Endothelial cell of hepatic sinusoid (primary cell): ENCODE results near the gene ARRDC1.
"Not testable (repeated sequence)": the region's sequence is repeated elsewhere in the genome, so short reads cannot be mapped to it uniquely, and the experiment has no call there.

ENCODE experiments used
- in situ Hi-C: cut with HindIII; loops from 2 replicates; pipeline ENCODE4 v1.10.0; 2017; ENCODE audit warnings: low sequenced_read_pairs

Gene ARRDC1, protein sequence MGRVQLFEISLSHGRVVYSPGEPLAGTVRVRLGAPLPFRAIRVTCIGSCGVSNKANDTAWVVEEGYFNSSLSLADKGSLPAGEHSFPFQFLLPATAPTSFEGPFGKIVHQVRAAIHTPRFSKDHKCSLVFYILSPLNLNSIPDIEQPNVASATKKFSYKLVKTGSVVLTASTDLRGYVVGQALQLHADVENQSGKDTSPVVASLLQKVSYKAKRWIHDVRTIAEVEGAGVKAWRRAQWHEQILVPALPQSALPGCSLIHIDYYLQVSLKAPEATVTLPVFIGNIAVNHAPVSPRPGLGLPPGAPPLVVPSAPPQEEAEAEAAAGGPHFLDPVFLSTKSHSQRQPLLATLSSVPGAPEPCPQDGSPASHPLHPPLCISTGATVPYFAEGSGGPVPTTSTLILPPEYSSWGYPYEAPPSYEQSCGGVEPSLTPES

DNA sequence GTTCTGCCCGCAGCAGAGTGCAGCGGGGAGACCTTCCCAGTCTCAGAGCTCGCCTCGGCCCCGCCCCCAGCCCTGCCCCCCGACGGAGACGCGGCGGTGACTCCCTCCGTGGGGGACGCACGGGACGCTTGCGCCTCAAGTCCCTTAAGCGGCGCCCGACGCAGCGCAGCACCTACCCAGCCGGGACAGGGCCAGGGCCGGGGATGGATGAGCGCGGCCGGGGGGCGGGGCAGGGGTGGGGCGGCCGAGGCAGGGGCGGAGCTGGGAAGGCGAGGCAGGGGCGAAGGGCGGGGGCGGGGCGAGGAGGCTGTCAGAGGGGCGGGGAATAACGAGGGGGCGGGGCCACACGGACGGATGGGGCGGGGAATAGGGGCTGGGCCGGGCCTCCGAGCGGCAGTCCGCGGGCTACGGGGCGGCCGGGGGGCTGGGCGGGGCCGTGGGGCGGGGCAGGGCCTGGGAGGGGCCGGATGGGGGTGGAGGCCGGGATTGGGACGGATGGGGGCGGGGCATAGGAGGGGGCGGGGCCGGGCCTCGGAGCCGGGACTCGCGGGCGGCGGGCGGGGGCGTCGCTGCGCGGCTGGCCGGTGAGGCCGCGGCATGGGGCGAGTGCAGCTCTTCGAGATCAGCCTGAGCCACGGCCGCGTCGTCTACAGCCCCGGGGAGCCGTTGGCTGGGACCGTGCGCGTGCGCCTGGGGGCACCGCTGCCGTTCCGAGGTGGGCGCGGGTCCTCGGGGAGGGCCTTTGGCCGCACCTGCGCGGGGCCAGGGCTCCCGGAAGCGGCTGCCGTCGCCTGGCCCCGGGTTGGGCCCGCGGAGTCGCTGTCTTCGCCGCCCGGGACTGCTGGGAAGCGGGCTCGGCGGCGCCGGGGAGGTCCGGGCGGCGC is at the start of gene ARRDC1:
TSS of gene ARRDC1 (plus strand) at position 566 of the 884 bp plus-strand sequence. CDS start at position 598, 32 bp downstream.
- in situ Hi-C loops, result no loop called here

DNA sequence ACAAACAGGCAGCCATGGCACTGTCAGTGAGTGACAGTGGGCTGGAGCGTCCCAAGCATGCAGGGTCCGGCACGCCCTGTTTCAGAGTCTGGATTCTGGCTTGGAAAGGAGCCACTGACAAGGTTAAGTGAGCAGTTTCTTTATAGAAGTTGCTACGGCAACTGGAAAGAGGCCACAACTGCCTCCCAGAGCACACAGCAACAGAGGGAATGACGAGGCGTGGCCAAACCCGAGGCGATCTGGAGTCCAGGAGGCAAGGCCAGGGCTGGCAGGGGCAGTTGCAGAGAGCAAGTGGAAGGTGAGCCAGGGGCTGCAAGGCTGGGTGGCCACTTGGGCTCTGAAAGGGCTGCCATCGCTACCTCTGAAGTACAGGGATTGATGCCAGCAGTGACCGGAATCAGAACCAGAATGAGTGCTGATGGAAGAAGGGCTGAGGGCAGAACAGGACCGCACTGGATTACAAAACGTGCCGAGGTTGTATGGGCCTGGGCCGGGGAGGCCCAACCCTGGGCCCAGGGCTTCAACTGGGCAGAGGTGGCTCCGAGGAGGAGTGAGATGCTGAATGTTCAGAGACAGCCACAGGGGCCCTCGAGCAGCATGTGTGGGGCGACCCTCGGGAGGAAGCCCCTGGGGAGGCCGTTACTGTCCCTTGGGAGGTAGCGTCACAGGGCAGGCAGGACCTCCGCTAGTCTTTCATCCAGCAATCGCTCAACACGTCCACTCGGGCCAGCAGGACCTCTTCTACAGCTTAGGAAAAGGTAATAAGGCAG is 49.2 kb upstream of the ARRDC1 start:
- in situ Hi-C loops, result no loop called here

DNA sequence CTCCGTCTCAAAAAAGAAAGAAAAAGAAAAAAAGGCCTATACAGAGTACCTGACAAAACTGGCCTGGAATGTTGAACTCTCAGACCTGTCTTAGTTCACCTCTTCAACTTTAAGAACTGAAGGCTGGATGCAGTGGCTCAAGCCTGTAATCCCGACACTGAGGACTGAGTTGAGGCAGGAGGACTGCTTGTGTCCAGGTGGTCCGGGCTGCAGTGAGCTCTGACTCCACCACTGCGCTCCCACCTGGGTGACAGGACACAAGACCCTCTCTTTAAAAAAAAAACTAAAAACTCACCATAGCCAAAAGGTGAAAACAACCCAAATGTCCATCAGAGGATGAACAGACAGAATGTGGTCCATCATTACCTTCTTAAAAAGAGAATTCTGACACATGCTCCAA is 47.4 kb upstream of the ARRDC1 start:
- in situ Hi-C loops, result no loop called here

DNA sequence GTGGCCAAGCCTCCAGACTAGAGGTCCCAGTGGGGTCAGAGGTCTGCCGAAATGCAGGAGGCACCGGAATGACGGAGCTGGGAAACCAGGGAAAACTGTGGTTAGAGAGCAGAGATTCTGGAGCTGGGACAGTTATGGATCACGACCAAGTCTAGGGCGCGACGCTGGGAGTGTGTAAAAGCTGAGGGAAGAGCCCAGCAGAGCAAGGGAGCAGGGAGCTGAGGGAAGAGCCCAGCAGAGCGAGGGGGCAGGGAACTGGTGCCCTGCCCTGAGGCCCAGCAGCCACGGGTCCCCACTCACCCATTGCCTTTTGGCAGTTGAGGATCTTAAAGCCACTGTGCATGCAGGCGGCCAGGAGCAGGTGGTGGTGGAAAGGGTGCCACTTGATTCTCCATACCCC is 41.4 kb upstream of the ARRDC1 start:
- in situ Hi-C loops, result no loop called here

DNA sequence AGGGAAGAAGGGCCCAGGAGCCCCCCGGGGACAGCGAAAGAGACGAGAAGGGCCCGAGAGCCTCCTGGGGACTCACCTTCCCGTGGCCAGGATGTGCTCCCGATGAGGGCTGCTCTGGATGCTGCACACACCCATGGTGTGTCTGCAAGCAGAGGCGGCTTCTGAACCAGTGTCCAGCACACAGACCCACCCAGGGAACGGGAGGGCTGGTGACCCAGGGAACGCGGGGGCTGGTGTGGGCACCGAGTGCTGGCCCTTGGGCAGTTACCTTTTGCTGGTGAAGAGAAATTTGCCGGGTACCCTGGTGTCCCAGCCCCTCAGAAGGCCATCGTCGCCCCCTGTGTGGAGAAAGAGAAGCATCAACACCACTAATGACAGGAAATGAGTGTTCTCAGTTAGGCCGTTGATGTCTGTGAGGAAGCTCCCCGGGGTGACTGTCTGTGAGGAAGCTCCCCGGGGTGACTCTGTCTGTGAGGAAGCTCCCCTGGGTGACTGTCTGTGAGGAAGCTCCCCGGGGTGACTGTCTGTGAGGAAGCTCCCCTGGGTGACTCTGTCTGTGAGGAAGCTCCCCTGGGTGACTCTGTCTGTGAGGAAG is 40.6 kb upstream of the ARRDC1 start:
- in situ Hi-C loops, result no loop called here

DNA sequence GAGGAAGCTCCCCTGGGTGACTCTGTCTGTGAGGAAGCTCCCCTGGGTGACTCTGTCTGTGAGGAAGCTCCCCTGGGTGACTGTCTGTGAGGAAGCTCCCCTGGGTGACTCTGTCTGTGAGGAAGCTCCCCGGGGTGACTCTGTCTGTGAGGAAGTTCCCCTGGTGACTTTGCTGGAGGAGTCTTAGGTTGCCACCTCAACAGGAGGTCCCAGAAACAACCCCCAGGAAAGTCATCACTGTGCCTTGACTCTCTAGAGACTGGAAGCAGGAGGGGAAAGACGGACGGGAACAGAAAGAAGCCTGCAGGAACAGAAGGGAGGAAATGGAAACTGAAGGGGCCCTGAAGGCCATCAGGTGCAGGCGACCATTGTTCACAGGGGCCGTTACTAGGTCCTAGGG is 37.0 kb upstream of the ARRDC1 start:
- in situ Hi-C loops, result not testable (repeated sequence)

DNA sequence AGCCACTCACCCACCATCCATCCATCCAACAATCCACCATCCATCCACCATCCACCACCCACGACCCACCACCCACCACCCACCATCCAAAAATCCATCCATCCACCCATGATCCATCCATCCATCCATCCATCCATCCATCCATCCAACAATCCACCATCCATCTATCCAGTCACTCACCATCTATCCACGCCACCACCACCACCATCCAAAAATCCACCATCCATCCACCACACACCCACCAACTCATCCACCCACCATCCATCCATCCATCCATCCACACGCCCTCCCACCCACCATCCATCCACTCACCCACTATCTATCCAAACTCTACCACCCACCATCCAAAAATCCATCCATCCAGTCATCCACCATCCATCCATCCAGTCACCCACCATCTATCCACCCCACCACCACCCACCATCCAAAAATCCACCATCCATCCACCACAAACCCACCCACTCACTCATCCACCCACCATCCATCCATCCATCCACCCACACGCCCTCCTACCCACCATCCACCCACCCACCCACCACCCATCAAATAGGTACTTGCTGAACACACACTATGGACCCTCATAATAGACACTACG is 35.8 kb upstream of the ARRDC1 start:
- in situ Hi-C loops, result no loop called here

DNA sequence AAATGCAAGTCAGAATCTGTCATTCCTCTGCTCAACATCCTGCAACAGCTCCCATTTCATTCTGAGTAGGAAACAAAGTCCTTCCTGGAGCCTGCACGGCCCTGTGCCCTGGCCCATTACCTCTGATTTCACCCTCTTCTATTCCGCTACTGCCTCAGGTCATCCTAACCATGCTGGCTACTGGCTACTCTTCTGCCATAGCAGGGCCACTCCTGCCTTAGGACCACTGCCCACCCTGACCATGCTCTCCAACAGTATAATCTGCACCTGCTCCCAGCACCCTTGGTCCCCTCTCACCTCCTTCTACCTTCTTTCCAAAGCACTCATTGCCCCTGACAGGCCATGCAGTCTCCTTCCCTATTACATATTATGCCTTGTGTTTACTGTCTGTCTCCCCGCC is 34.9 kb upstream of the ARRDC1 start:
- in situ Hi-C loops, result no loop called here

DNA sequence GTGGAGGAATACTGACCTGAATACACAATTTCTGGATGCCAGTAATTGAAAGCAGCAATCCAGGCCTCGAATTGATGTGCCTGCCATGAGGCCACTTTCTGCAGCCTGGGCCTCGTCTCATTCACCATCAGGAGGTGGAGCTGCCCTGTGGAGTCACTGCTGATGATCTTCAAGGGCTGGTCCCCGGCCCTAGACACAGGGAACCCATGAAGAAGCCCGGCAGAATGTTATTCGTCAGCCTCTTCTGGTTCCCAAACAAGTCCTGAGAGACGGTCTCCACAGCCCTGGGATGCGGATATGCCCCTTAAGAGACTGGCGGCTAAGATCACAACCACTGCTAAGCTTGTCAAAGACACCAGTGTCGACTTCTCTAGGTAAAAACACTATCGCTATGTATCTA is 31.3 kb upstream of the ARRDC1 start:
- in situ Hi-C loops, result no loop called here

DNA sequence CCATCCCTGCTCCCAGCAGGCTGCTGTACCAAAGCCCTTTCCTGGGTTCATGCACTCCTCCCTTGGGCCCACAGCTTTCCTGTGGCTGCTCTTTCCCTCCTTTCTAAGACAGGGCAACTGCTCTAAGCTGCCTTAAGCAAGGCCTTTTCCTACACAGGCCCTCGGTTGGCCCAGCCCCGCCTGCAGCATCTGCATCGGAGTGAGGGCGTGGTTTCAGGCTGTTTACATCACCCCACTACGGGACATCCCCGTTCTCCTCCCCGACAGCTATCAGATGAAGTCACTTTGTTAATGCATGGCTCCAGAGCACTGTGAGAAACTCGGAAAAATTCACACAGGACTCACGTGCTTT is 30.1 kb upstream of the ARRDC1 start:
- in situ Hi-C loops, result no loop called here

DNA sequence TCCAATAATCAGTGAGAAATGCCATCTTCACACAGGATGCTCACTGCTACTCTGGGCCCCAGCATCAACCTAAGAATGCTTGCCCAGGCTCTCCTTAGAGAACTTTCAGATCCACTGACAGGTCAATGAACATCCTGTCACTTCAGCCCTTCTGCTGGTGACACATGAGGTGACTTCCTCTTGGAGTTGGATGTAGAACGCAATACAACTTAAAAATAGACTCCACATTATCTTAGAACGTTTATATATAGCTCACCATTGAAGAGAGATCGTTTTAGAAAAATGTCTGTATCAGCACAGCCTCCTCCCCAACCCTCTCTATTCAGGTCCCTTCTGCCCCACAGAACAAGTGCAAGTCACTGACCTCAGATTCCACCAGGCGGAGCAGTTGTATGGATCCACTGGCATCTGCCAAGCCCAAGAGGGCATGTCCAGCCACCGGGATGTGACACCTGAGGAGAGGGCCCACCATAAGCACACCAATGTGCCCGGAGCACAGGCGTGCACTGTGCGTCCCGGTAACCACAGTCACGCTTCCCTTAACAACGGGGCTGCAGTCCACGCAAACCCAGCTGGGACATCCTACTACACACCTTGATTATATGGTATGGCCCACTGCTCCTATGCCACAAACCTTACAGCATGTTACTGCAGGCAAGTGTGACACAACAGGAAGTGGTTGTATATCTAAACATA is 29.6 kb upstream of the ARRDC1 start:
- in situ Hi-C loops, result no loop called here

DNA sequence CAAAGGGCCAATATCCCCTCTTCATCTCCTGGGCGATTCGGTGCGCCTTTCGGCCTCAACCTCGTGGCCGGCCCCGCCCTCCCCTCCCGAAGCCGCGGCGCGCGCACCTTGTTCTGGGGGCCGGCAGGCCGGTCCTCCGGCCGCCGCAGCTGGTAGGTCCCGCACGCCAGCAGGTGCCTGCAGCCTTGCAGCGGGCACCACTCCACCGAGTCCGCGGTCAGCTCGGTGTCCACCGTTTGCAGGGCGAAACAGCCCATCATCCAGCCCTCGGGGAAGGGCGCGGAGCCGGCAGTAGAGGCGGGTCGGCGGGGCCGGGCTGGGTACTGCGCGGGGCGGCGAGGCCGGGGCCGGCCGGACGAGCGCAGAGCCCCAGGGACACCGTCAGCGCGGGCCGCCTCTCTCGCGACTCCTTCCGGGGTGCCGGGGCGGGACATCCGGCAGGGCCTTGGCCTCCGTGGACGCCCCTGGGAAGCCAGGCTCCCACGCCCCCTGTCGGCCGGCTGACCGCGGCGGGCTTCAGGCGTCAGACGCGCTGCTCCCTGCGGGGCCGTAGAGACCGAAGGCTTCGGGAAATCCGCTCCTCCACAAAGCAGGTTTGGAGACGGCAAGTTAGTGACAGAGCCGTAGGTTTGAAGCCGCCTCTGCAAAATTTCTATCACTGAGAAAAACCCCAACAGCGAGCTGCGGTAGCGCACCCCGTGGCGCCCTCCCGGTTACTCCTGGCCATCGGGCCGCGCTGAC is 26.8 kb upstream of the ARRDC1 start, which contains the start of gene DPH7:
TSS of gene DPH7 (minus strand) at position 408 of the 741 bp plus-strand sequence. CDS start at position 260, 148 bp downstream.
- in situ Hi-C loops, result no loop called here

DNA sequence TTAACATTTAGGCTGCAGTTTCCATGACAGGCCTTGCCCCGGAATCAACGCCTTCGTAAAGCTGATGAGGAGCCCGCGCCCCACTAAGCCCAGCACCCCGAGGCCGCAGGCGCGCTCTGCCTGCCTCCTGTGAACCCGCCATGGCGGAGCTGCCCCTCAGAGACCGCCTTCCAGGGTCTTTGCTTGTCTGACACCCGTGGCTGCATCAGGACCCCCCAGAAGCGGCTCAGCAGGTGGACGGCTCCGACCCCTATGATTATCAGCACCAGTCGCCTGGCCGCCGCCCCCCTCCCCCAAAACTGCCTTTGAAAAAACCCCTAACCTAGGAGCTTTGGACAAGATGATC is 26.3 kb upstream of the ARRDC1 start:
- in situ Hi-C loops, result no loop called here

DNA sequence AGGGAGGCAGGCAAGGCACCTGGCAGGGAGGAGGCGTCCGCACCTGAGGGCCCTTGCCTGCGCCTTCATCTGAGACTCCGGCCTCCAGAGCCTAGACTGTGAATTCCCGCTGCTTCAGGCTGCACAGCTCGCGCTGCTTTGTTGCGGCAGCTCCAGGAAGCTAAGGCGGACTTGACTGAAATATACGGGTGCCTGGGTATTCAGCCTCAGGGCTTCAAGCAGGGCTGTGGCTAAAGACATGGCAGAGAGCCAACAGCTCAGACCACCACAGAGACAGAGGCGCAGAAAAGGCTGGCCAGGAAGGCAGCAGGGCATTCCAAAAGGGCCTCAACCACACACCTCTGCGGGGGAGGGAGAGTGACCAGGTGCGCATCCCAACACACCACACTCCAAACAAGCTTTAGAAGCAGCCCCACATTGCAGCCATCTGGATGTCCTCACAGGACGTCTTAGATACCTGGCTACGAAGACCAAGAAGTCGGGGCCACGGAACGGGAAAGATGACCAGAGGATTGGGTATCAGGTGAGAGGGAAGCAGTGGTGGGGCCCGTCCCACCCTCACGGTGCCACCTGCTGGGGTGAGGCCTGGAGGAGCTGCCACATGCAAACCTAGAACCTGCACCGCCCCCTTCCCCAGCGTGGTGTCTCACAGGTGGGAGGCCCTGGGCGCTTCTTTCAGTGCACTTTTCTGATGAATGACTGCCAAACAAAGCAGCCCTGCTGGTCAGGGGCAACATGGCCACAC is 25.1 kb upstream of the ARRDC1 start:
- in situ Hi-C loops, result loop anchor here (5.0 kb wide), 2 partner anchors 52 to 92 kb away; no protein-coding TSS in a partner anchor

DNA sequence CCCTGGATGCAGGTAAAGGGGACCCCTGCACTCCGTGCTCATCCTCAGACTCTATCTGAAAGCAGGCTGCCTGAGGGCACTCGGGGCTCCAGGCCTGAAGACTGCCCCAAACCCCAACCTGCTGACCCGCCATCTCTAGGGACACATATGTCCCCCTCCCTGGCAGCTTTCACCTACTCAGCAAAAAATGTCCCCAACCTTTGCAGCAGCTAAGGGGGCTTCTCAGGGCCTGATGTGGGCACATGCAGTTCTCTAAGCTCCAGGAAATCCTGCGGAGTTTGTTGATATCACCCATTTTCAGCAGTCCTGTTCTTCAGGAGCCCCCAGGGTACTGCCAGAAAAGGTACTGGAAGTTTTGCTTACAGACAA is 24.5 kb upstream of the ARRDC1 start:
- in situ Hi-C loops, result loop anchor here (5.0 kb wide), 2 partner anchors 51 to 91 kb away; no protein-coding TSS in a partner anchor

DNA sequence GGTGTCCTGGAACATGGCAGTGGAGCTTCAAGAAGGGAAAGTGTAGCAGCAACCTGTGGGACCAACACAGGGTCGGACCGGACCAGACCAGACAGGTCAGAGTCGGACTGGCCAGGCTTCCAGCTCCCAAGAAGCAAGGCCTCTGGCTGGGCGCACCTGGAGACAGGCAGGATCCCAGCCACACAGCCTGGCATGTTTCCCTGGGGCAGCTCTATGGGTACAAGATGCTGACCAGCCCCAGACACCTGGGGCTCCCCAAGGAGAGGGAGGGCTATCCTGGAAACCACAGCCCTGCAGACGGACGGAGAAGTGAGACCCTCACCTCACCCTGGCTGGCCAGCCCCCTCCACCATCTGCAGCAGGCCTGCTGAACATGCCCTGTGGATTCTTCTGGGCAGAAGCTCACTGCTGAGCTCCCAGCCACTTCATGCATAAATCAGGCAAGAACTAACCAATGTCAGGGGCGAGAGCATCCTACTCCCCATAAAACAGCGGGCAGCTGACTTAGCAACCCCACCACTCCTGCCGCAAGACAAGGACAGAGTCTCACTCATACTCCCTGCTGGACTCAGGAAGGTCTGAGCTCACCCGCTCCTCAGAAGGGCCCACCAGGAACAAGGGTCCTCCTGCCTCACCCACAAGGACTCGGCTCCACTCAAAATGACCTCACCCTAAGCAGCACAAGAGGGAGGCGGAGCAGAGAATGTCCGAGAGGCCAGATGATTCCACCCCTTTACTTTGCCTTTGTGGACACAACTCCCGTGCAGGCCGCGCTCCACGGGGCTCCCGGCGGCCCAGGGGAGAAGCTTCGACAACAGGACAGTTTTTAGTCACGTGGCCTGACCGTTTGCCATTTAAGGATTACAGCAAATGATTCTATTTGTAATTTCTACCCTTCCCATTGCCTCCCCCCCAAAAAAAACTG is 23.9 kb upstream of the ARRDC1 start:
- in situ Hi-C loops, result loop anchor here (5.0 kb wide), 2 partner anchors 51 to 91 kb away; no protein-coding TSS in a partner anchor

DNA sequence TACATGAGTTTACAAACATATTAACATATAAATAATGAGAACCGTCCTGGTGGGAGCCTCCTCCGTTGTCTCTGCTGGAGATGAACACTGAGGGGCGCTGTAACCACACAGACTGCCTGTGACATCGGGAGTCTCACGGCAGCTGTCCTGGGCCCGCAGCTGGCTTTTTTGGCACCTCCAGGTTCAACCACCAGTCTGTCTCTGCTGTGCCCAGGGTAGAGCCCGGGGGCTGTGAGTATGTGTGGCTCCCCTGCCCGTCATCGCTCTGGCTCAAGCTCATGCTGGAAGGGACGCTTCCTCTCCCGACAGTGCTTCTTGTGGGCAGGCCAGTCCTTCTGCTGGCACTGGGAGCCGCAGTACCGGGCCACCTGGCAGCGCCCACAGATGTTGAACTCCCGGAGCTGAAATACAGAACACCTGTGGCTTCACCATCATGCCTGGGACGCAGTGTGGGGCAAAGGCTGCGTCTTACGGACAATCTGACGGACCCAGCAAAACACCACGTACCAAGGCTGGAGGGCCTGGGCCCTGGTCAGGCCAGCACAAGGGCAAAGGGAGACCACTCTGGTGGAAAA is 23.1 kb upstream of the ARRDC1 start:
- in situ Hi-C loops, result loop anchor here (5.0 kb wide), 2 partner anchors 50 to 90 kb away; no protein-coding TSS in a partner anchor
